Activated T-helper 9 cell treated with anti-CD3 and anti-CD28 coated beads, Interleukin-2, amount 50 U/mL, for 16 hours (primary cell): ENCODE measurements around the gene EYS.

Source experiments
- DNase-seq: peaks from one replicate; pipeline ENCODE4 v3.0.0-alpha.2; 2020; ENCODE audit warnings: low read depth

Gene EYS

DNA sequence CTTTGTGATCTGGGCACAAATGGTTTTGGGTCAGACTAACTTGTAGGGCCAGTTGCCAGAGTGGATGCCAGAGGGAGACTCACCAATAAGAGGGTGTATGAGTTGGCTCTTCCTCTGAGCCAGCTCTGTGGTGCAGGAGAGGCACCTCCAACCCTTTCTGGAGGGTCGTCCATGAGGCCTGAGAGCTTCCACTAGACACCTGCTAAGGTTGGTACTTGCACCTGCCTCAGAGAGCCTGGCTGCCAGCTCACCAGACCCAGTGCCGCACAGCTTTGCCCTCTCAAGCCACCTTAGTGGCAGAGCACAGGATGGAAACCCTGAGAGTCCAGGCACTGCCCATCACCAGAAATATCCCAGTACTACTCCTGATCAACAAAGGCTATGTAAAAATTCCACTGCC is 504.3 kb downstream of the EYS start:
- DNase-seq = no peak

DNA sequence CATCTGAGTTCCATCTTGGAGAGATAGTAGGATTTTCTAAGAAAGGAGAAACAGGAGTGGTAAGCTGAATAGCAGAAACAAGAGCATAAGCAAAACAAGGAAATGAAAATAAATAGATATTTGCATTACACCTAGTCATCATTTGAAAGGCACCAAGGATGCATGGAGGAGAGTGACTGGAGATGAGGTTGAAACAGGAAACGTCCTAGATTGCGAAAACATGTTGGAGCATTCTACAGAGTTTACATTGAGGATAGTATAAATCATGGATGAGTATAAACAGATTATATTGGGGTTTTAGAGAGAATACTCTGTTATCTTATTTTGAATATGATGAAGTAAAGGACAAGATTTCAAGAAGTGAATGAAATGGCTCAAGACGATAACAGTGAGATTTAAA is 507.3 kb downstream of the EYS start:
- no peak for DNase-seq

DNA sequence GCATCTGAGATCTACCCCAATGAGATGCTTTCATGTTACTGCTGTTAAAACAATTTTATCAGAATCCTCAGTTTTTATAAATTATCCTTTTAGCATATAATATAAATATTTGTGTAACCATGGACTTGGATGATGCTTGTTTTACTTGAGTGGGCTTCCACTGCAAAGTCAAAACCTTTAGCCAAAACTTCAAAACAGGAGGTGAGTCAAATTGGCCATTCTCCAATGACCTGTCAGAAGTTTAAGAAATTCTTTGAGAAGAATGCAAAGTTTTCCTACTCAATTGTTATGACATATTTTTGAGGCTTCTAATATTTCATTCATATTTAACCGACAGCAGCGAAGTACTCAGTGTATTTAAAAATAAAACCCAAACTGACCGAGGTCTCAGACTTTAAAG is 507.9 kb downstream of the EYS start:
- no peak for DNase-seq

DNA sequence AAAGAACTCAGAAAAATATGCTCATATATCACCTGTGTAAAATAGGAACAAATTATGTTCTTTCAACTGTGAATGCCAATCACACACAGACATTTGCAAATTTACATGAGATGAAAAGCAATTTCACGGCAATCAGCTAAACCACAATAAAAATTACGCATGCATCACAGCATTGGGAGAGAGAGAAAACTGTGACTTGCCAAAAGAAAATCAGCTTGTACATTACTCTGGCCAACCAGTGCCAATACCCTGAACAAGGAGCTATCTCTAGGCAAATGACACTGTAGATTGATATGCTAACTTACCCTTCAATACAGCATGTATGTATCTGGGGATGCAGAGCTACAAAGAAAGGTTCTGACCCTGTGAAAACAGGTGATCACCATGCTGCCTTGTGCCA is 515.6 kb downstream of the EYS start:
- no peak for DNase-seq

DNA sequence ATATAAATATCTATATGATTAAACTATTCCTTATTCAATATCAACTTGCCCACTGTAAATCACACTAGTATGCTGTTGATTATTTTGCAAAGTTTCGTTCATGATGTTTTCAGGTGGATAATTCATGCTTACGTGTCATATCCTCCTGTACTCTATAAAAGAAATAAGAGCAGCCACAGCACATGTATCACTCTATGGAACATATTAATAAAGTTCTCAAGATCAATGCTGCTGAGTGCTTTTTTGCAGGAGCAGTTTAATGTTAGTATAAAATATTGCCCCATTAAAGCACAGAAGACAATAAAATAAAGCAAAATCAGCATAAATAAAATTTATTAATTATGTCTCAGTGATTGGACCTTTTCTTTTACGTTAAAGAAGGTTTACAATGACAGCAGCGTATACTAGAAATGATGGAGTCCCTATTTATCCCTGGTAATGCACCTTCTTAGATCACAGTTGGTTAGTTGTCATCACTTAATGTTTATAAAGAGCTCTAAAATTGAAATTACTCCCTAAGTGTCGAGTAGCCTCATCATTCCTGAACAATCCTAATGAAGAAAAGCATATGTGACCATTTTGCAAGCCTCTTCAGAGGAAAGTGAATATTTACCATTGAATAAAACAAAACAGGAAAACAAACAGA is 517.7 kb downstream of the EYS start:
- DNase-seq = no peak

DNA sequence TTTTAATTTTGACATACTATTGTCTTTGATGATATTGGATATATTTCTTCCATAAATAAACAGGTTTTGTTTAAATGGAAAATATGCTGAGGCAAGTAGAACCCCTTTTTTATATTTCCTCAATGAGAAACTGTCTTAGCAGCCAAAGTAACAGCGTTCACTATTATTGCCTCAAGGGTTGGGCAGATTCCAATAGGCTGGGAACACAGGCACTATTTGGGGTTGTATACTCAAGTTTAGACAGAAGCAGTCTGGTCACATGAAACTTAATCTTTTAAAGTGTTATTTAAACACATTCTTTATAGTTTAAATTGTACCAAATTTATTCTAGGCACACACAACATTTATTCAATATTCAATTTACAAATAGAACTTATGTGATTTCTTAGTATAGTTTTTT is 520.2 kb downstream of the EYS start:
- no peak for DNase-seq

DNA sequence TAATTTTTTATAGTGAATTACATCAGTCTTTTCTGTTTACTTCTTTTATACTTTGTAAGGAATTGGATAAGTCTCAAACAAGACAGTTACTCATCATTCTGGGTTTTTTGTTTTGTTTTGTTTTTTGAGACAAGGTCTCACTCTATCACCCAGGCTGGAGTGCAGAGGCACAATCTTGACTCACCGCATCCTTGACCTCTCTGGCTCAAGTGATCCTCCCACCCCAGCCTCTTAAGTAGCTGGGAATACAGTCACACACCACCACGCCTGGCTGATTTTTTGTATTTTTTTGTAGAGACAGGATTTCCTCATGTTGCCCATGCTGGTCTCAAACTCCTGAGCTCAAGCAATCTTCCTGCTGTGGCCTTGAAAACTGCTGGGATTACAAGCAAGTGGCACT is 524.3 kb downstream of the EYS start:
- DNase-seq = no peak

DNA sequence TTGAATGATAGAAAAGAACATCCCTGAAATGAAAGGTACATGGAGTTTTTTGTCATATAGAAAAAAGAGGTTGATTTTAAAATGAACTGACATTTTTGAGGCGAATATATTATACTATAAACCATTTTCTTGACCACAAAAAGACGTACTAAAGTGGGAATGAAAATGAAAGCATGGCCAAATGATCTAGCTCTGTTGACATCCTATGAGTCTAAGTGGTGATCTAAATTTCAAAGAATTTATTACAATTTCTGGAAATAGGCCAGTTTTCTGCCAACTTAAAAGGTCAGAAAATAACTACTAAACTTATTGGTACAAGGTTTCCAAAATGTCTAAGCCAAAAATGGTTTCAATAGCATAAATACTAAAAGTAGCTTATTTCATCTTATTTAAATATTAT is 536.8 kb downstream of the EYS start:
- no peak for DNase-seq

DNA sequence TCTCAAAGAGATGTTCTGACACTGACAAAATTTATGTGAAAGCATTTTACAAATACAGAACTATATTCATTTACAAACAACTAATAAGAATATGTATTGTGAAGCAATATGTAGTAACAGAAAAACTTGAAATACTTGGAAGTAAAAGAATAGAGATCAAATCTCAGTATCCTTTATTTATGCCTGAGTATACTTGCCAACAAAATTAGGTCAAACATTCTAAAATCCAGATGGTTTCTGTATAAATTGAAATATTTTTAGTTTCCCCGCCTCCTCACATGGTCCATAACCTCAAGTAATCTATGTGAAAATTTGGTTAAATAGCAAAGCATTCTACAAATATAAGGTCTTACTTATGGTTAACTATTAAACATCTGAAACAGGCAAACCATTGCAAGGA is 545.4 kb downstream of the EYS start:
- DNase-seq = no peak

DNA sequence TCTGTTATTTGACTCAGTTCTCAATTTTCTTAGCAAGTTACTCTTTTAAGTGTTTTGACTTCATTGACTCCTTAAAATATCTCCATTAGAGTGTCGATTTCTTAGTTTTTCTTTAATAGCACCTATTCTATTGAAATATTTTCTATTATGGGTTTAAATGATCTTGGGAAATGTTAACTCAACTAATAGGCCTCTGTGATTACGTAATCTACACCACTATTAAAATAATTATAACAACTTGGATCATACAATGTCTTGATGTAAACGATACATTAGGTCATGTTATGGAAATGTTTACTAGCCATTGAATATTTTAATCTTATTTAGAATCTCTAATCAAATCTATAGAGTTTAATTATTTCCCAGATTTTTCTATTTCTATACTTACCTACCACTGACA is 550.0 kb downstream of the EYS start:
- DNase-seq = no peak

DNA sequence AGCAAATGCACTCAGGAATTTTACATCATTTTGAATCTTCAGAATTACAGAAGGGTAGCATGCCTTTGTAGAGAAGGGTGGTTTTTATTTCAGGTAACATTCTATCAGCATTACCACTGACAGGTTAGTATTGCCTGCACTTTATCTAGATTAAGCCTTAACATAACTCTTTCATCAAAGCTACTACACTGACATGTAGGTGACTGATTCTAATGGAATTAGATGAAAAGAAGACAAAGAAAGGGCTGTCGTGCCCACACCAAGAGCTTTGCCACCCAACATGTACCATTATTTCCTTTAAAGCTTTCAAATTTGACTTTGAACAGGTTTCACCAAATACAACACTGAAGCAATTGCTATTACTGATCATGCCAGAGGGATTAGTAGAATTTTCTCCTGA is 551.9 kb downstream of the EYS start:
- no peak for DNase-seq

DNA sequence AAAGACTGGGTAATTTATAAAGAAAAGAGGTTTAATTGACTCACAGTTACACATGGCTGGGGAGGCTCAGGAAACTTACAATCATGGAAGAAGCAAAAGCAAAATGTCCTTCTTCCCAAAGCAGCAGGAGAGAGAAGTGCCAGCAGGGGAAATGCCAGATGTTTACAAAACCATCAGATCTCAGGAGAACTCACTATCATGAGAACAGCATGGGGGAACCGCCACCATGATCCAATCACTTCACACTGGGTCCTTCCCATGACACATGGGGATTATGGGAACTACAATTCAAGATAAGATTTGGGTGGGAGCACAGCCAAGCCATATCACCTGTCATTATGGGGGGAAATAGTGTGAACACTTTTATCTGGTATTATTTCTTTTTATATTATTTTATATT is 557.2 kb downstream of the EYS start:
- DNase-seq = no peak

DNA sequence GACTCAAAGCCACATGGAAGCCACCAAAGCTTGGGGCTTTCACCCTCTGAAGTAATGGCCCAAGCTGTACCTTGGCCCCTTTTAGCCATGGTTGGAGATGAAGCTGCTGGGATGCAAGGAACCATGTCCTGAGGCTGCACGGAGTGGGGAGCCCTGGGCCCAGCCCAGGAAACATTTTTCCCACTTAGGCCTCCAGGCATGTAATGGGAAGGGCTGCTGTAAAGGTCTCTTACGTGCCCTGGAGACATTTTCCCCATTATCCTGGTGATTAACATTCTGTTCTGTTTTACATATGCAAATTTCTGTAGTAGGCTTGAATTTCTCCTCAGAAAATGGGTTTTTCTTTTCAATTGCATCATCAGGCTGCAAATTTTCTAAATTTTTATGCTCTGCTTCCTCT is 558.2 kb downstream of the EYS start:
- DNase-seq = no peak

DNA sequence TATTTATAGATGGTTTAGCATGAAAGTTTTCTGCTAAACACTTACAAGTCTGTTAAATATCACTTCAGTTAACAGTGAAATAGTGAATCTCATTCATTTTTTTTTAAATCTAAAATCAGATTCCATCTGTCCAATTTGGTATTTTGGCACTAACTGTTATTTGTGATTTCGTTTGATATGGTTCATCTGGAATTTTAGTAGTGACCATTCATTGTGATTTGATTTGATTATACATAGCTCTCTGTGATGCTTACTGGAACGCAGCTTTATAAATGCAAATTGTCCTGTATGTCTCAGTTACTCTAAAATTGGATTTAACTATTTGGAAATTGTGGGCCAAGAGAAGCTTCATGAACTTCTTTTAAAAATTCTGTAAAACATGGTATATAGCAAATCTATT is 571.5 kb downstream of the EYS start:
- DNase-seq = no peak

DNA sequence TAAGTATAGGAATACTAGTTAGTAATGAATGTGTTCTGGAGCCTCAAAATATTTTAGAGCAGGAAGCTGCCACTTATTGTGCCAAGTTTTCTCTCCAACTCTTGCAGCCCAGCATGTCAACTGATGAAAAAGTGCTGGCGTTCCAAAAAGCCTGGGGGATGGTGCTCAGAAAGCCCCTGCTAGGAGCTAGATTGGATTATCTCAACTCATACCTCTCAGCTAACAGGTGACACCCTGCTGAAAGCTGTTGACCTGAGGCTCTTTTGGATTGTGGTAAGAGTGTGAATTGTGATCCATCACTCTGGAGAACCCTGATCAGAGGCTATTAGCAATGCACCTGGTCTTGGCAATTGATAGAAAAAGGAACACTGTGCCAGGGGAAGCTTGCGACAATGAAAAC is 580.4 kb downstream of the EYS start:
- no peak for DNase-seq

DNA sequence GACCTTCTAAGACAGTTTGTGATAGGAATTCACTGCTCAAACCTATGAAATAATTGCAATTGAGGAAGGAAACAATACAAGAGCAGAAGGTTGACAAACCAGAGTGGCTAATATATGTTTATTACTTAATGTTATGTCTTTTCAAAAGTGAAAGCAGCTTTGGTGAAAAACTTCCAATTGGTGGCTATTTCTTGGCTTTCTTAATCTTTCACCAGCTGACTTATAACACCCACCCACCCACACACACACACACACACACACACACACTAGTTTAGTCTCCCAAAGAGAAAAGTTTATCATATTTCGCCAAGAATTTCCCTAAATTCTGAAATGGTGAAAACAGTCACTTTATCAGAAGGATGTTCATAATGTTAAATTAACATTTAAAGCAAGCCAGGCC is 583.5 kb downstream of the EYS start:
- no peak for DNase-seq

DNA sequence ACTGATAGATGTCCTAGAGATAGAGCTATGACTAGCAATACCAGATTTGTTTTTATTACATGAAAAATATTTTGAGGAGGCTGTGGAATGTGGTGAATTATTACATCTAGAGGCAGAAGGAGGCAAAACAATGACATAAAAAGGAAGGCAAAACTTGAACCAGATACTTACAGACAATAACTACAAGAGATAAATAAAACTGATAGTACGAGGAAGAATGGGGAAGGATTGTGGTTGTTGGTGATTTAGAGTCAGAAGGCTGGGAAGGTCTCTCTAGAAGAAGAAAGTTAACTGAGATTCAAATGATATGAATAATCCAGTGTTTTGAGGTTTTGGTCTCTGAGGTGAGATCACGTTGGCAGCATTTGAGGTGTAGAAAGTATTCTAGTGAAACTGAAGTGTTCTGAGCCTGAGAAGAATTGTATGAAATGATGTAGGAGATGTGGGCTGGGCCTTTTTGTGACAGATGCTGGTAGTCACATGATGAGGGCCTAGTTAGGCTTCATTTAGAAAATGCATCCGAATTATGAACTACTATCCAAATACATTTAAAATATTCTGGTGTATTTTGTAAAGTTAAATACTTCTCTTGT is 589.1 kb downstream of the EYS start:
- DNase-seq = no peak

DNA sequence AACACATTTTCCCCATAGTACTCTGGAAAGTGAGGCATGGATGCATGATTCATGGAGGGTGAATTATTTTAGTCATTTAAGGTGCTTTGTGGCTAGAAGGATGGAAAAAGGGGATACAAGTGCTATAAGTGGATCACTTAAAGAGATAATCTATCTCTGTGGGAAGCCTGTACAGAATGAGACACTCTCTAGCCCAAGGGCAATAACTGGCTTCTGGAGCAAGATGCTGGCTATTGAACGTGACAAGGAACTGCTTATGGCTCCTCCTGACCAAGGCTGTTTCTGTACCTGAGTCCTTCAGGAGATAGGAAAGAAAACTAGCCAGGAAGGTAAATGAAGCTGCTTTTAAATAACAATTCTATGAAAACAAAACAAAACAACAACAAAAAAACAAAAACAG is 590.7 kb downstream of the EYS start:
- no peak for DNase-seq

DNA sequence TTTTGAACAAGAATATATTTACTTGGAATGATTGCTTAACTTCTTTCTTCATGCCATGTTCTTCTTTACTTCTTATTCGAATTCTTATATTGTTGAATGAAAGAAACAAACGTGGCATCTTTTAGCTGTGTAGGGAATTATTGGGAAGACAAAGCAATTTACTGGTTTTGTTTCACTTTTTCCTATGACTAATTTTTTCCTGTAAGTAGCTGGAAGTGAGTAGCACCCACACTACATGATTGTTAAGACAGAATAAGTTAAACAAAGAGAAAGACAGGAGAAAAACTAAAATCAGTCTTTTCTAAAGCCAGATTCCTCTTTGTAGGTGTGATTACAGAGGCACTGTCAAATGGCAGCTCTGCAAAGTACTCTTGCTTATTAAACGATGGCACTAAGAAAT is 593.4 kb downstream of the EYS start:
- no peak for DNase-seq

DNA sequence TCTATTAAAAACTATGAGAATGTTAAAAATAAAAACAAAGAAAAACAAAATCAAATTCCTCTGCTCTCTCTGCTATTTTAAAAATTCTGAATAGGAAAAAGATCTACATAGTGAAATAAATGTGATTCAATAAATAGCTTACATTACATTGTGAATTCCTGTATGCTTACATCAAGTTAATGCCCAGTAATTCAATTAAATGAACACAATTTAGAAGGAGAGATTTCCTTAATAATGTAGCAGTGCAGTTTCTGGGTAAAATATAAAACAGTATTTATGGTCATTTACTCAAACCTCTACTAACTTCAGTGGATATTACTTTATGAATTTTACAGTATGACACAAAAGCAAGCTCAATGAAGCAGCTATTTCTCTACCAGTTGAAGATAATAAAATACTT is 594.6 kb downstream of the EYS start:
- DNase-seq = no peak

DNA sequence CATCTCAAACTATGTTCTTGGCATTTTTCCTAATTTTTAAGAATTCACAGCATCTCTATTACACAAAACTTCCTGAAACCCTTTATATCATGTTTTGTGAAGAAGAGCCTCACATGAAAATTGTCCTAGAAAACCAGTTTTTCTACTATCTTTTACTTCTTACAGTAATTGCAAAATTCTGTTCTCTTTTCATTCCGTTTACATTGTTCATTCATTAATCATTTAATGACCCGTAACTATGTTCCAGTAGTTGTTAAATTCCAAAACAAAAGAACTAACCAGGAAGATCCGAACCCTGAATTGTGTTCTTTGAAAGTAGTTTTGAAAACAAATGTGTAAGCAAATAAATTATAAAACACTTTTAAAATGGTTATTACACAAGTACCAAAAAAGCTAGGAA is 597.0 kb downstream of the EYS start:
- DNase-seq = no peak

DNA sequence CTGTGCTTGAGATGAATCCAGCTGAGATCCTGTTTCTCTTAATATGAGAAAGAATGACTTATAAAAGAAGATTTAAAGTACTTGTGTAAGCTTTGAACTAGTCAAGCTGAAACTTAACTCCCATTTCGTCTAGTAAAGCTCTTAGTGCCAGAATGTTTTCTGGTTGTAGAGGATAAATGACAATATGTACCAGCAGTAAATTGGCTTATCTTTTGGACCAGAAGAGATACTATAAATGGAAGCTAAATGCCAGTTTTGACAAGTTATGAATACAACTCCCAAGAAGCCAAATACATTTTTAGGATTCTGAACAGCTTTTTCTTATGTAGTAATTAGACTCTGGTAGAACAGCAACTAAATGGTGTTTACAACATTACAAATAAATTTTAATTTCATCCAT is 608.7 kb downstream of the EYS start:
- no peak for DNase-seq

DNA sequence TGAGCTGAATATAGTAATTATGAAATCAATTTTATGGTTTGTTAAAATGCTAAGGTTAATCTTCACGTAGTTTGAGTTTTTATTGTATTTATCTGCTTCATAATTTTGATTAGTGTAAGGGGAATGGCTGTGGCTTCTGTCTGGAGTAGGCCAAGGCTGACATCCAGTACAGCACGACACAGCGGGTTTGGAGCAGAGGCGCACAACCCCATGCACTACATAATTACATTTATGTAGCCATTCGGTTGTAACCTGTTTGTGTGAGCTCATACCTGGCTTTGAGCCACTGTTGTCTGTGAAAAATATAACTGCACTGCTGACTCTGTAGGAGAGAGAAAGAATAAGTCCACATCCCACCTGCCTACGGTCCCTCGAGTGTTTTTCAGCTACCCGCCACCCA is 615.5 kb downstream of the EYS start:
- no peak for DNase-seq

DNA sequence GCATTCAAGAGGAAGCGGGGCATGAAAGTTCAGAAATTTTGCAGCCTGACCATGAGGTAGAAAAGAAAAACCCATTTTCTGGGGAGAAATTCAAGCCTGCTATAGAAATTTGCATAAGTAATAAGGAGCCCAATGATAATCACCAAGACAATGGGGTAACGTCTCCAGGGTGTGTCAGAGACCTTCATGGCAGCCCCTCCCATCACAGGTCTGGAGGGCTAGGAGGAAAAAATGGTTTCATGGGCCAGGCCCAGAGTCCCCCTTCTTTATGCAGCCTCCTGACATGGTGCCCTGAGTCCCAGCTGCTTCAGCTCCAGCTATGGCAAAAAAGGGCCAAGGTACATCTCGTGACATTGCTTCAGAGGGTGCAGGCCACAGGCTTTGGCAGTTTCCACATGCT is 618.5 kb downstream of the EYS start:
- no peak for DNase-seq

DNA sequence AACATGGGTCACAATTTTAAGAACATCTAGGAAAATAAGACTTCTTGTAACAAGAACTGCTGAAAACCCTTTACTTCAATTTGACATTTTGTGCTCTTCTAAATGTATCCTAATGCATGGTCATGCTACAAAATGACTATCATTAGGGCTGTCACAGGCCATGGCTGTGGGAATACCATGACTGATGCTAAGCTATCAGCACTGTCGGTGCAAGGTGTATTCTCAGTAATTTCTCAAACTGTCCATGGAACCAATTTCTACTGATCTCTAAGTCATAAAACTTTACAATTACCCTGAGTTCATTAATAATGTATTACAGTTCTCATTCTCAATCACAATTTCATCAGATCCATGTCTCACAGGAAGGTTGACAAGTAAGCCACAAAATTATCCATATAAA is 625.3 kb downstream of the EYS start:
- no peak for DNase-seq
